HG03565 (cell line): ENCODE measurements around the gene RUNX2.

Source experiments
- ATAC-seq: cut with Tn5 transposase; IDR thresholded peaks from one replicate; pipeline ENCODE4 v1.9.1; 2021; ENCODE audit warnings: mild to moderate bottlenecking, moderate library complexity; ENCODE audit not compliant: unreplicated experiment

Gene RUNX2

GRCh38 chr6:45478240-45478639 lies 150.1 kb downstream of the RUNX2 start:
- no peak for ATAC-seq

DNA sequence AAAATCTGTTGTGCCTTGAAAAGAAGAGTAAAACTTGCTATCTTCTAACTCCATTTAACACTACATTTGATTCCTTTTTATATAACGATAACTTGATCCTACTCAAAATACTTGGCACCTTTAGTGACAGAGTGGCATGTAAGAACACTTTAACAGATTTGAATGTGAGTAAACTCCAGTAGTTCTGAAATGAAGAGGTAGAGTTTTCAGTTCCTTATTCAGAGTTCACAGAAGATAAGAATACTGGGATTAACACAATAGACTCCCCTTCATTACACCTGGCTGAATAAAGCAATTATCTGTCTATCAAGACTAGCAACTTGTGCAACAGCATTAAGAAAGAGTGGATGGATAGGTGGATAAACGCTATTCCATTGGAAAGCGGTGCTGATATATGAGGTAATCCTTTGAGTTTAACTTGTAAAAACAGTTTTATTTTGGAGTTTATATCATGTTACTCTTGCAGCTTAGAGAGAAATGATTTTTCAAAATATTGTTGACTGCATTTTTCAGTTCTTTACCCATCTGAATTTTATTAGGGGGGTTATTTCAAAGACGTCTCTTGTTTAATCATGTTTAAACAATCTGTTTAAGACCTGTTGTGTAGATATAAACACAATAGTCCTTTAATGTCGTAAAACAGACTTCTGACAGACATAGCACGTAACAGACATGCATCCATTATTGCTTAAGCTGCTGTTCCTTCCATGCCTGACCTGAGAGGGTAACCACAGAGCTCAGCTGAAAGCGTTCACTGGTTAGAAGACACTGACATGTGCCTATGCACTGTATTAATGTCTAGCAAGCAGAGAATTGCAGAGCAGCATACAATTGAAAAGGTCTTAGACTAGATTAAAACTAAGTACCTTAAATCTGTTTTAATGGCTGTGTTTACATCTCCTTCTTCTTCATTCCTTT lies 152.0 kb downstream of the RUNX2 start:
- peak; percentile 89 for ATAC-seq

GRCh38 chr6:45480752-45481415 lies 152.8 kb downstream of the RUNX2 start:
- no peak for ATAC-seq

DNA sequence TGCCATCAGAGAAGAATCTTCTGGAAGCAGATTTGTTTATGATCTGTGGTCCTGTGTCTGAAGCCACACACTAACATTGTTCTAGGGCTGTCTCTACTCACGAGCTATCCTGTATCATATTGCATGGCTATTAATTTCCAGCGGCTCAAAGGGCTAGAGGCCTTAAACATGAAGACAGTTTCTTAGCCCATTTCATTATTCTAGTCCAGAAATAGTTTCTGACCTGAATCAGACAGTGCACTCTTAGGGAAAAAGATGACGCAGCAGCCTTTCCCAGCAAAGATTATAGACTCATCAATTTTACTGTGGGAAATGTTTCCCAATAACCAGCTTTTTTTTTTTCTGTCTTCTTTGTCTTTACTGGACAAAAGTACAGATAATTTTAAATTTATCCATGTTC lies 154.9 kb downstream of the RUNX2 start:
- ATAC-seq: no peak

DNA sequence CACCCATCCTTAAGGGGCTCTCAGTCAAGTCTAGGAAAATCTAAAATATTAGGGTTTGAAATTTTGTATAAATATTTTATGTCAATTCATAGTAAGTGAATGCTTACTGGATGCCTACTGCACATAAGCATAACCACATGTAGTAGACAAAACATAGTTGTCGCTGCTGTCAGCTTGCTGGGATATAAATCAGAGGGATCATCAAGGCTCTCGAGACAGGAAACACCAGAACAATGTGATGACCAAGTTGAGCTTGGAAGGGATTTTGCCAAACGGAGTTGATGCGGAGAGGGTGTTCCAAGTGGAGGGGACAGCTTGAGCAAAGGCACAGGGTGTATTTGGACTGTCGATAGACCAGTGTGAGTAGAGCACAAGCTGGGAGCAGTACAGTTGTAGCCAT lies 155.4 kb downstream of the RUNX2 start:
- ATAC-seq: no peak

- no peak for ATAC-seq
Measured at GRCh38 chr6:45486736-45487135, 158.6 kb downstream of the RUNX2 start.

- no peak for ATAC-seq
Measured at GRCh38 chr6:45487645-45488044, 159.5 kb downstream of the RUNX2 start.

GRCh38 chr6:45488269-45488668 lies 160.1 kb downstream of the RUNX2 start:
- ATAC-seq: no peak

GRCh38 chr6:45488889-45489288 lies 160.8 kb downstream of the RUNX2 start:
- ATAC-seq: no peak

- ATAC-seq: no peak
Measured at GRCh38 chr6:45491048-45491735, 163.1 kb downstream of the RUNX2 start.

- ATAC-seq: no peak
Measured at GRCh38 chr6:45491874-45492273, 163.7 kb downstream of the RUNX2 start.

- no peak for ATAC-seq
Measured at GRCh38 chr6:45493761-45494160, 165.6 kb downstream of the RUNX2 start.

GRCh38 chr6:45494416-45495135 lies 166.4 kb downstream of the RUNX2 start:
- no peak for ATAC-seq

DNA sequence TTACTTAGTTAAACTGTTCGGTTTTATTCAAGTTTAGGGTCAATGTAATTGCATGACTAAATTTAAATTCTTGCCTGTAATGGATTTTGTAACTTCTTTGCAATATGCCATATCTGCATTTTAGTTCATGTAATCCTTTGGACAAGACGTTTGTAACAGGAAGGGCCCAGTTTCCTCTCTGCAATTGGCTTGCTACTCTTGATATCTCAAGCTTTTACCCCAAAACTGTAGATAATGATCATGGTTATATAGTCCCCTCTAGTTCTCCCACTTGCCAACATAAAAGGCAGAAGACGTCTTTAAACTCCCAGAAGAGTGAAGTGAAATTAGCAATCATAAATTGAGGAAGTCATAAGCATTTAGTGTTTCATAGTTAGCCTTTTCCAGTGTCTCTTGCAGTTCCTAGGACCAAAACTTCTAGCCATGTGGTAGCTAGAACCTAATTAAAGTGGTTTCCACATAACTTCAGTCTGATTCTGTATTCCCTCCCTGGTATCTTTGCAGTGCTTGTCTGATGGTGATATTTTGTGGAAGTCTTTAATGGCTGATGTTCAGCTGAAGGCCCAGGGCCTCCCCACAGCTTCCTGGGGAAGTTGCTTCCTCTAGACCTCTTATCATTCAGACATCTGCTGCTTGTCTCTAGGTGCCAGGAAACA lies 167.4 kb downstream of the RUNX2 start:
- no peak for ATAC-seq

DNA sequence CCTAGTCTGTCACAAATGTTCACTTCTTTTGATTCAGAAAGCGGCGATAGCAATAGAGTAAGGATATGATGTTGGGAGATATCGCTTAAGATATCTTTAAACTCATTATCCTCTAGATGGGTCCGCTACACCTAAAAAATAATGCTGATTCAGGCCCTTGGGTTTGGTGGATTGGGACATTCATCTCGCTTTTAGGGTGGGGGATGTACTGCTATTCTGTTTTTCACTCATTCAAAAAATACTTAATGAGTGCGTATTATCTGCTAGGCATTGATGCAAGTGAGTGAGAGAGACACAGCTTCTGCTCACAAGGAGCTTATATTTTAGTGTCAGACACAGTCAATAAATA lies 167.9 kb downstream of the RUNX2 start:
- no peak for ATAC-seq

DNA sequence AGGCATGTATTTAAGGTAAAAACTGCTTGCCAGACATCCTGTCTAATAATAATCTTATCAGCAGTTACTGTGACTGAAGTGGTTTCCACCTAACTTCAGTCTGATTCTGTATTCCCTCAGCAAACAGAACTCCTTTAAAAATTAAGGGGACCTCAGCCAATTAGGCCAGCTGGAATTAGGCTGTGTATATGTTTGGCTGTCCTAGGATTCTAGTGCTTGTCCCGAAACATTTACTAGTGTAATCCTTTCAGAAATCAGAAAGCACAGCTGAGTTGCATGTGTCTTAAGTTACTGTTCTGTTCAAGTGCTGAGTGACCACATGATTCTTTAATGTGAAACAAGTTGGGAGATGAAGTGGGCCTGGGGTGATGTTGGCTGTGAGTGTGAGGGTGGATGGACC lies 170.5 kb downstream of the RUNX2 start:
- ATAC-seq: no peak

DNA sequence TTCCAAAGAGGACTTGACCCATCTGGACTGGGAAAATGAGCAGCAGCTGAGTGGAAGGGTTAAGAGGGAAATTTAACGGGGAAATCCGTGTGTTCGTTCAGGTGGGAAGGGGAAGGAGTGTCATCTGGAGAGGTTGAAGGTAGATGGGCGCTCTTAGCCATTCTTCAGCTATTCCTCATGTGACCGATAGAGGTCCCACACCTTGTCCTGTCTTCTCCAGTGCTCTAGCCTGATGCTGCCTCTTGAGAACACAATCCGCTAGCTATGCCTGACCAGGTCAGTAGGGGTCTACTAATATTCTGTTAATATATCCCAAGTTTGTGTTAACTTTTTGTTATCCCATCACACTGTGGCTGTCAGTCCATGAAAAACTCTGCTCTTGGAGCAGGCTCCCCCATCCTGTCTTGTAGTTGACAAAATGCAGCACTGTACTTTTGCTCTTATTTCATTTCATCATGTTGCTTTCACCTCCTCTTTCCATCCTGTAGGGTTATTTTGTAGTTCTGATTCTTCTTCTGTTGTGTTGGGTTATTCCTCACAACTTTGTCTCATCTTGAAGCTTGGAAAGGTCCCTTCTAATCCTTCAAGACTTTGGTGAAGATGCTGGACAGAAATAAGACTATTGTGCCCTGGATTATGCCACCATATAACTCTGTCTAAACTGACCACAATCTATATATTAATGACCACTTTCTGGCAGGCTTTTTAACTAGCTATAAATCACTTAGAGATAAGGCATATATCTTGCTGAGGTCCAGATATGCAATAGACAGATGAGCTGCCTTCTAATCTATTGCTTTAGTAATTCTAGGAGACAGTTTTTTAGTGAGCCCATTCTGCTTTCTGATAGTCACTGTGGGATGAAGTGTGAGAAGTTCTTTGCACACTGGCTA lies 173.0 kb downstream of the RUNX2 start:
- no peak for ATAC-seq

DNA sequence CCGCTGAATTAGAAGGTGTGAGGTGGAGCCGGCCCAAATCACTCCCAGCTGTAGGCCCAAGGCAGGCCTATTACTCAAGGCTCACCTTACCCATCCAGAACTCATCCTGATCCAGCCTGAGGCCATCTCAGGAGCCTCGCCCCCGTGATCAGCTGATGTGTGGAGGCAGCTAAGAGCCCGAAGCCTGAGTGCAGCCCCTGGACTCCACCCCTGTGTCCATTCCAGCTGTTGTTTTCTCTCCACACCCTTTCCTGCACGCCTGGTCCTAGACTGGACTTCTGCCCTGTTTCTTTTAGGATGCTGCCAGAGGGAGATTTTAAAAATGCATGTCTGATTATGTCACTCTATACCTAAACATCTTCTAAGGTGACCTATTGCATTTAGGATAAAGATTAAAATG lies 174.3 kb downstream of the RUNX2 start:
- no peak for ATAC-seq

- no peak for ATAC-seq
Measured at GRCh38 chr6:45504947-45505346, 176.8 kb downstream of the RUNX2 start.

DNA sequence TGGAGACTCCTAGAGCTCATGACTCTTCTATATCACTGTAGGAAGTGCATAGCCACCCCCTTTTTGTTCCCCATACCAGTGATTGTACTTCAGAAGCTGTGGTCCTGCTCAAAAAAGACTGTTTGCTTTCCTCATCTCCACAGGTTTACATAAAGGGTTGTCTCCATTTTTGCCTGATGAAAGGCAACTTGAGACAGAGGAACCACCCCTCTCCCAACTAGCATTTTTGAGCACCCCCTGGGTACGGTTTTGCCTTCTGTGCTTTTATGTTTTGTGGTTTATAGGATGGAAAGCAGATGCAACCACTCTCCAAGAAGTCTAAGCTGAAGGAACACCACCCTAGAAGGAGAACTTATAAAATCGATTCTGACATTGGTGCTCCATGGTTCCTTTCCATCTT lies 177.3 kb downstream of the RUNX2 start:
- no peak for ATAC-seq
